OCI-LY3 (cell line): ENCODE measurements around the gene ATRX.
A peak's percentile ranks its signal among the peaks of the same experiment; 100 is the strongest.

Experiments
- H2AFZ ChIP-seq: fragments of 200-600, 300-600 bp; shearing (Covaris generic); 2 replicates; pipeline ENCODE4 v1.6.0; 2014; ENCODE audit warnings: antibody characterized with exemption, low read depth, low read length
- H3K27ac ChIP-seq: fragments of 200-600, 300-600 bp; sonication (generic); 2 replicates; pipeline ENCODE4 v1.5.1; 2014; ENCODE audit warnings: mild to moderate bottlenecking, low read length, moderate library complexity, mixed read lengths
- H3K27me3 ChIP-seq: fragments of 200-600, 300-600 bp; sonication (generic); 2 replicates; pipeline ENCODE4 v1.6.1; 2014; ENCODE audit warnings: low read depth, low read length, mixed read lengths
- H3K36me3 ChIP-seq: fragments of 200-600, 300-600 bp; sonication (generic); replicated peaks from 2 replicates; pipeline ENCODE3; 2014; ENCODE audit warnings: low read depth, low read length, mixed read lengths
- H3K4me1 ChIP-seq: fragments of 300-600, 200-600 bp; sonication (generic); 2 replicates; pipeline ENCODE4 v1.6.1; 2014; ENCODE audit warnings: low read length, mixed read lengths
- H3K4me2 ChIP-seq: fragments of 200-600, 300-600 bp; sonication (generic); 2 replicates; pipeline ENCODE4 v1.6.1; 2014; ENCODE audit warnings: low read length, mixed read lengths
- H3K4me3 ChIP-seq: fragments of 300-600, 200-600 bp; sonication (generic); 2 replicates; pipeline ENCODE4 v1.5.1; 2014; ENCODE audit warnings: antibody characterized with exemption, mild to moderate bottlenecking, low read length, moderate library complexity
- H3K79me2 ChIP-seq: fragments of 300-600, 200-600 bp; shearing (Covaris generic); 2 replicates; pipeline ENCODE4 v1.6.1; 2014; ENCODE audit warnings: mild to moderate bottlenecking, low read length, mixed read lengths
- H3K9ac ChIP-seq: fragments of 300-600, 200-600 bp; shearing (Covaris generic); 2 replicates; pipeline ENCODE4 v1.6.0; 2014; ENCODE audit warnings: mild to moderate bottlenecking, low read length, moderate library complexity
- H3K9me3 ChIP-seq: fragments of 200-600, 300-600 bp; shearing (Covaris generic); 2 replicates; pipeline ENCODE4 v1.6.1; 2014; ENCODE audit warnings: low read length, mixed read lengths; ENCODE audit not compliant: insufficient read depth
- H4K20me1 ChIP-seq: fragments of 200-600, 300-600 bp; sonication (generic); 2 replicates; pipeline ENCODE4 v1.6.1; 2016; ENCODE audit warnings: low read length, mixed read lengths; ENCODE audit not compliant: insufficient read depth
- CTCF ChIP-seq: fragments of 200-600, 300-600 bp; sonication (generic); IDR thresholded peaks from 2 replicates; pipeline ENCODE4 v1.5.1; 2014; ENCODE audit warnings: antibody characterized with exemption, low read length, low read depth
- EZH2phosphoT487 ChIP-seq: fragments of 200-600 bp; shearing (Covaris generic); IDR thresholded peaks from 2 replicates; pipeline ENCODE4 v1.6.1; 2018; ENCODE audit warnings: antibody characterized with exemption, mixed run types, low read depth

ATRX gene

GRCh38 chrX:77640702-77641101, 145.3 kb downstream of the ATRX start:
- no peaks in the 10 kb centered on the region for H3K27me3 ChIP-seq
- no peak overlapping the region for H3K9ac ChIP-seq
- H3K79me2 ChIP-seq = peaks cover 31% of the 10 kb centered on the region
- peak overlapping the region; percentile 47 for H3K4me3 ChIP-seq
- peak overlapping the region; percentile 55 for H3K4me2 ChIP-seq
- no peaks in the 10 kb centered on the region for H3K9me3 ChIP-seq
- peaks cover 12% of the 10 kb centered on the region for H3K4me1 ChIP-seq
- H4K20me1 ChIP-seq = no peaks in the 10 kb centered on the region
- no peak overlapping the region for H2AFZ ChIP-seq
- no peak for TF ChIP-seq EZH2phosphoT487
- peak overlapping the region; percentile 79 for H3K27ac ChIP-seq
- H3K36me3 ChIP-seq = peaks cover 47% of the 10 kb centered on the region

- no peak overlapping the region for H3K4me3 ChIP-seq
- no peak overlapping the region for H3K4me2 ChIP-seq
- no peaks in the 10 kb centered on the region for H3K9me3 ChIP-seq
- H3K9ac ChIP-seq = no peak overlapping the region
- peaks cover 31% of the 10 kb centered on the region for H3K79me2 ChIP-seq
- no peaks in the 10 kb centered on the region for H3K27me3 ChIP-seq
- TF ChIP-seq EZH2phosphoT487 = no peak
- no peak for TF ChIP-seq CTCF
- peaks cover 12% of the 10 kb centered on the region for H3K4me1 ChIP-seq
- H4K20me1 ChIP-seq = no peaks in the 10 kb centered on the region
- H3K36me3 ChIP-seq = peaks cover 41% of the 10 kb centered on the region
- H3K27ac ChIP-seq = peak overlapping the region; percentile 79; the same call in 1 of the 2 replicates
- no peak overlapping the region for H2AFZ ChIP-seq
These were observed 146.2 kb downstream of the ATRX start for GRCh38 chrX:77639820-77640219.

GRCh38 chrX:77638397-77638796, 147.6 kb downstream of the ATRX start:
- Histone ChIP-seq H3K27me3 (no peaks in the 10 kb centered on the region), H3K36me3 (peaks cover 40% of the 10 kb centered on the region), H2AFZ (no peak overlapping the region), H4K20me1 (no peaks in the 10 kb centered on the region), H3K9ac (no peak overlapping the region), H3K4me1 (peaks cover 12% of the 10 kb centered on the region), H3K4me2 (no peak overlapping the region), H3K9me3 (no peaks in the 10 kb centered on the region), H3K79me2 (peaks cover 31% of the 10 kb centered on the region), H3K4me3 (no peak overlapping the region), H3K27ac (no peak overlapping the region)
- TF ChIP-seq EZH2phosphoT487 (no peak), CTCF (no peak)

- TF ChIP-seq CTCF (no peak), EZH2phosphoT487 (no peak)
- no peak overlapping the region for H3K27ac ChIP-seq
- no peak overlapping the region for H3K4me2 ChIP-seq
- no peaks in the 10 kb centered on the region for H4K20me1 ChIP-seq
- no peak overlapping the region for H3K4me3 ChIP-seq
- no peaks in the 10 kb centered on the region for H3K27me3 ChIP-seq
- H3K79me2 ChIP-seq = peaks cover 18% of the 10 kb centered on the region
- no peak overlapping the region for H3K9ac ChIP-seq
- peaks cover 4% of the 10 kb centered on the region for H3K4me1 ChIP-seq
- peaks cover 37% of the 10 kb centered on the region for H3K36me3 ChIP-seq
- no peaks in the 10 kb centered on the region for H3K9me3 ChIP-seq
- H2AFZ ChIP-seq = no peak overlapping the region
These were observed 150.6 kb downstream of the ATRX start for GRCh38 chrX:77635373-77635772.
